Esophagus muscularis mucosa (tissue), 3 donors: ENCODE measurements around the gene TLE4.

ENCODE experiments used
- POLR2A ChIP-seq: fragments of 450-650 bp; IDR thresholded peaks from one replicate; pipeline ENCODE4 v1.6.1; 2017; ENCODE audit warnings: antibody characterized with exemption, moderate library complexity, mild to moderate bottlenecking, low read depth
- POLR2AphosphoS5 ChIP-seq, 2 donors: sonication (generic); formaldehyde crosslinking; IDR thresholded peaks; one replicate each; pipeline ENCODE4 v1.6.1; 2017; ENCODE audit warnings: antibody characterized with exemption in 2 of 2
- TF ChIP-seq, protein P1 (sequence below), 3 experiments: fragments of 200-600 bp in 2 of 3; fragments of 450-650 bp in 1 of 3; sonication (generic) in 2 of 3; IDR thresholded peaks; one replicate each; pipeline ENCODE4 v1.5.1; 2017 to 2019; ENCODE audit warnings: antibody characterized with exemption in 3 of 3, mild to moderate bottlenecking in 2 of 3, moderate library complexity in 1 of 3

DNA sequence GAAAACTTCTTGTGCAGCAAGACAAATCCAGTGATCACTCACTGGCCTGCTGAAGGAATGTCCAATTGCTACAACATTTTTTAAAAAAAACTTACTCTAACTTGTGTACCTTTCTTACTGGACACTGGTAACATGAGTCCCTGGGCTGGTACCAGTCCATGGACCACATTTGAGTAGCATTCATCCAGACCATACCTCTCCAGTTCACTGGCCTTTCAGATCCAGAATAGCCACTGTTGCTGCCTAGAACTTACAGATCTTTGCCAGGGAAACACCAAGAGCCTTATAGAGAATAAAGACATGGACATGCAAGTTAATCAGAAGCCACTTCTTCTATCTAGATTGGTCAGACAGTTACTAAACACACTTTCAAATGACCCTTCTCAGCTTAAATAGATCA is 185.3 kb downstream of the TLE4 start:
- TF ChIP-seq, protein P1, sequence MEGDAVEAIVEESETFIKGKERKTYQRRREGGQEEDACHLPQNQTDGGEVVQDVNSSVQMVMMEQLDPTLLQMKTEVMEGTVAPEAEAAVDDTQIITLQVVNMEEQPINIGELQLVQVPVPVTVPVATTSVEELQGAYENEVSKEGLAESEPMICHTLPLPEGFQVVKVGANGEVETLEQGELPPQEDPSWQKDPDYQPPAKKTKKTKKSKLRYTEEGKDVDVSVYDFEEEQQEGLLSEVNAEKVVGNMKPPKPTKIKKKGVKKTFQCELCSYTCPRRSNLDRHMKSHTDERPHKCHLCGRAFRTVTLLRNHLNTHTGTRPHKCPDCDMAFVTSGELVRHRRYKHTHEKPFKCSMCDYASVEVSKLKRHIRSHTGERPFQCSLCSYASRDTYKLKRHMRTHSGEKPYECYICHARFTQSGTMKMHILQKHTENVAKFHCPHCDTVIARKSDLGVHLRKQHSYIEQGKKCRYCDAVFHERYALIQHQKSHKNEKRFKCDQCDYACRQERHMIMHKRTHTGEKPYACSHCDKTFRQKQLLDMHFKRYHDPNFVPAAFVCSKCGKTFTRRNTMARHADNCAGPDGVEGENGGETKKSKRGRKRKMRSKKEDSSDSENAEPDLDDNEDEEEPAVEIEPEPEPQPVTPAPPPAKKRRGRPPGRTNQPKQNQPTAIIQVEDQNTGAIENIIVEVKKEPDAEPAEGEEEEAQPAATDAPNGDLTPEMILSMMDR (IDR thresholded peaks at IDR 0.05) = no peak
- TF ChIP-seq POLR2A (no peak), POLR2AphosphoS5 (IDR thresholded peaks at IDR 0.05) (no peak)
